BLaER1 treated with 17β-estradiol and CSF1 and Interleukin-3, amounts not matched to agents 10 nM and 100 nM (cell line): ENCODE measurements around the gene TAS2R3.
"Not testable (repeated sequence)": the region's sequence is repeated elsewhere in the genome, so short reads cannot be mapped to it uniquely, and the experiment has no call there.

Experiments used
- H3K27ac ChIP-seq, 11 experiments: shearing (Covaris generic); formaldehyde crosslinking; 2 replicates each; pipeline ENCODE4 v1.8.1; 2022
- H3K27me3 ChIP-seq, 11 experiments: shearing (Covaris generic); formaldehyde crosslinking; 2 replicates each; pipeline ENCODE4 v1.8.1; 2022
- H3K36me3 ChIP-seq, 11 experiments: shearing (Covaris generic); formaldehyde crosslinking; 2 replicates each; pipeline ENCODE4 v1.8.1; 2022
- H3K4me1 ChIP-seq, 10 experiments: shearing (Covaris generic); formaldehyde crosslinking; 2 replicates each; pipeline ENCODE4 v1.8.1; 2022
- H3K4me2 ChIP-seq, 11 experiments: shearing (Covaris generic); formaldehyde crosslinking; 2 replicates each; pipeline ENCODE4 v1.8.1; 2022
- H3K4me3 ChIP-seq, 10 experiments: shearing (Covaris generic); formaldehyde crosslinking; 2 replicates each; pipeline ENCODE4 v1.8.1; 2022
- H3K9ac ChIP-seq, 11 experiments: shearing (Covaris generic); formaldehyde crosslinking; 2 replicates each; pipeline ENCODE4 v1.8.1; 2022
- H3K9me3 ChIP-seq, 11 experiments: shearing (Covaris generic); formaldehyde crosslinking; replicated peaks in 1 of 11; 2 replicates each; pipeline ENCODE4 v1.8.1; 2022
- H4K20me1 ChIP-seq, 11 experiments: shearing (Covaris generic); formaldehyde crosslinking; 2 replicates each; pipeline ENCODE4 v1.8.1; 2022
- Cebpa-rat ChIP-seq, 11 experiments: shearing (Covaris generic); IDR thresholded peaks; 2 replicates each; pipeline ENCODE4 v1.8.1; 2022

TAS2R3 gene

GRCh38 chr7:141752634-141753033 lies 11.3 kb upstream of the TAS2R3 start:
- Histone ChIP-seq H3K4me1 (no peaks in the 10 kb centered on the region), H3K9ac (no peak overlapping the region), H4K20me1 (peaks cover 0 to 3% (median 0%) of the 10 kb centered on the region in 11 experiments; a peak in 3 of 22 replicates), H3K4me3 (no peak overlapping the region; a peak in 2 of 20 replicates), H3K36me3 (peaks cover 91 to 100% (median 99%) of the 10 kb centered on the region in 11 experiments), H3K27ac (no peak overlapping the region), H3K9me3 (peaks cover 41 to 53% (median 47%) of the 10 kb centered on the region in 11 experiments), H3K4me2 (no peak overlapping the region), H3K27me3 (no peaks in the 10 kb centered on the region)
- TF ChIP-seq Cebpa-rat (IDR thresholded peaks at IDR 0.05) = no peak

GRCh38 chr7:141754939-141755338 lies 9.0 kb upstream of the TAS2R3 start:
- H3K9me3 ChIP-seq = peaks cover 30 to 36% (median 34%) of the 10 kb centered on the region in 11 experiments
- H3K4me3 ChIP-seq = no peak overlapping the region
- H3K4me1 ChIP-seq = no peaks in the 10 kb centered on the region
- no peak overlapping the region for H3K9ac ChIP-seq
- H3K4me2 ChIP-seq = no peak overlapping the region
- H3K36me3 ChIP-seq = peaks cover 90 to 100% (median 97%) of the 10 kb centered on the region in 11 experiments
- H3K27ac ChIP-seq = no peak overlapping the region
- TF ChIP-seq Cebpa-rat (IDR thresholded peaks at IDR 0.05) = no peak
- H3K27me3 ChIP-seq = no peaks in the 10 kb centered on the region
- peaks cover 0 to 3% (median 0%) of the 10 kb centered on the region in 11 experiments; a peak in 3 of 22 replicates for H4K20me1 ChIP-seq

DNA sequence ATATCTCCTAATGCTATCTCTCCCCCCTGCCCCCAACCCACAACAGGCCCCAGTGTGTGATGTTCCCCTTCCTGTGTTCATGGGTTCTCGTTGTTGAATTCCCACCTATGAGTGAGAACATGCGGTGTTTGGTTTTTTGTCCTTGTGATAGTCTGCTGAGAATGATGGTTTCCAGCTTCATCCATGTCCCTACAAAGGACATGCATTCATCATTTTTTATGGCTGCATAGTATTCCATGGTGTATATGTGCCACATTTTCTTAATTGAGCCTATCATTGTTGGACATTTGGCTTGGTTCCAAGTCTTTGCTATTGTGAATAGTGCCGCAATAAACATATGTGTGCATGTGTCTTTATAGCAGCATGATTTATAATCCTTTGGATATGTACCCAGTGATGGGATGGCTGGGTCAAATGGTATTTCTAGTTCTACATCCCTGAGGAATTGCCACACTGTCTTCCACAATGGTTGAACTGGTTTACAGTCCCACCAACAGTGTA lies 6.2 kb downstream of the TAS2R3 start:
- not testable (repeated sequence) for H3K4me3 ChIP-seq, H3K4me1 ChIP-seq, H3K27ac ChIP-seq, H3K27me3 ChIP-seq, H3K4me2 ChIP-seq, H4K20me1 ChIP-seq, H3K9ac ChIP-seq
- H3K9me3 ChIP-seq = peaks cover 0 to 12% (median 5%) of the 10 kb centered on the region in 11 experiments; a peak in 11 of 22 replicates
- peaks cover 0 to 20% (median 11%) of the 10 kb centered on the region in 11 experiments; a peak in 17 of 22 replicates for H3K36me3 ChIP-seq

DNA sequence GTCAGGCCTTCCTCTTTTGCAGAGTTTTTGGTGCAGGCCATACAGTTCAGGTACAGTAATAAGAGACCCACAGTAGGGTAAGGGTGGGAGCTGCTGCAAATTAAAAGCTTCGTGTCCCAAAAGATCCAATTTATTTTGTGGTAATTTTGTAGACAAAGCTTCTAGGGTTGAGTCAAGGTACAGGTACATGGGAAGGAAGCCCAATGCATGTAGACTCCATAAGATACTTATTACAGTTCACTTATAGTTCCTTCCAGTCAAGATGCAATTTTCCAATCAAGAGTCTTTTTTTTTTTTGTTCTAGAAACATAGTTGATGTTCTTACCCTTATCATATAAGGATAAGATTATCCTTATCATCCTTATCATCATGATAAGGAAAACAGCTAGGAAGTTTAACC lies 12.5 kb downstream of the TAS2R3 start, which contains the start of gene TAS2R4:
TSS of gene TAS2R4 (plus strand) at position 301 of the 400 bp plus-strand sequence. CDS start 1,815 bp downstream, outside the sequence.
- peaks cover 0 to 17% (median 11%) of the 10 kb centered on the region in 11 experiments; a peak in 14 of 22 replicates for H3K9me3 ChIP-seq
- H4K20me1 ChIP-seq = no peaks in the 10 kb centered on the region; a peak in 1 of 22 replicates
- H3K4me1 ChIP-seq = no peaks in the 10 kb centered on the region
- no peak within 1 kb of the TSS for H3K27ac ChIP-seq
- H3K36me3 ChIP-seq = peaks cover 40 to 65% (median 50%) of the 10 kb centered on the region in 11 experiments
- no peak within 1 kb of the TSS for H3K9ac ChIP-seq
- no peak within 1 kb of the TSS for H3K4me3 ChIP-seq
- H3K27me3 ChIP-seq = no peaks in the 10 kb centered on the region
- H3K4me2 ChIP-seq = no peak within 1 kb of the TSS
- TF ChIP-seq Cebpa-rat (IDR thresholded peaks at IDR 0.05) = no peak

DNA sequence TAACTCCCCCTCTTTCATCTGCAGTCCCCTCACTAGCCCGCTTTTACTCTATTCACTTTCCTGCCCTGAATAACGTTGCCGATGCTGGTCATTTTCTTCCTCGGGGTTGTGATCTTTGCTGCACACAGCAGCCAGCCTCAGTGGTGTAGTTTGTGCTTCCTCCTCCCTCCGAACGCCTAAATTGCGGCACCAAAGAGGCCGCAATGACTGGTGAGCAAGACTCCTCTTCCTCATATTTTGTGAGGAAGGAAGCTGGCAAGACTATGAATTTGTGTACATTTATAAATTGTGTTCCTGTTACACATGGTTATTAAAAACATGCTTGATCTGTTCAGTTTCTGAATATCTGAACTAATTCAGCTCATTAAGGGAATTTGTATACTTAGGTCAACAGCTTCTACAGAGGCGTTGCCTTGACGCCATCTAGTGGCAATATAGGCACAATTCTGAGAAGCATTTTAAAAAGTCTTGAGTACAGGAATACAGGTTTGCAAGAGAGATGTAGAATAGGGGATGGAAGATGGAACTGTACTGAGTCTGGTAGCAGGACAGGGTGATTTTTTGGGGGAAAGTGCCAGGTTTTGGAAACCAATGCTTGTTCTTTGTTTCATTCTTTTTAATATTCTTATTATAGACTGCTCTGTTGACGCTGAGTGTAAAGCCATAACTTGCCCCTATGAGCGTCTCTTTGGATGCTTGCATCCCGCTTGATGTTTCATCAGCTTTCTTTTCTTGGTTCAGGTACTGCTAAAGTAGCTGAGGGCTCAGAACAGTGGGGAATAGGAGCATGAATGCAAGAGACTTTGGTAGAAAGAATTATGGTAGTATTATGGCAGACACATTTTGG lies 22.0 kb downstream of the TAS2R3 start:
- Histone ChIP-seq H4K20me1 (peaks cover 0 to 2% (median 0%) of the 10 kb centered on the region in 11 experiments; a peak in 1 of 22 replicates), H3K9me3 (peaks cover 0 to 6% (median 0%) of the 10 kb centered on the region in 11 experiments; a peak in 1 of 22 replicates), H3K4me2 (no peak overlapping the region), H3K9ac (no peak overlapping the region), H3K27ac (peak overlapping the region in 1 of 11 experiments; percentile 10; a peak in 2 of 22 replicates), H3K4me3 (no peak overlapping the region), H3K4me1 (peaks cover 14 to 22% (median 15%) of the 10 kb centered on the region in 10 experiments), H3K36me3 (peaks cover 10 to 32% (median 19%) of the 10 kb centered on the region in 11 experiments; a peak in 20 of 22 replicates), H3K27me3 (no peaks in the 10 kb centered on the region)
- no peak for TF ChIP-seq Cebpa-rat (IDR thresholded peaks at IDR 0.05)

GRCh38 chr7:141788296-141788695 lies 24.4 kb downstream of the TAS2R3 start:
- Histone ChIP-seq H3K36me3 (peaks cover 14 to 32% (median 22%) of the 10 kb centered on the region in 11 experiments; a peak in 20 of 22 replicates), H3K27ac (peak overlapping the region in 4 of 11 experiments; percentile 30 to 56 (median 42); a peak in 2 of 22 replicates), H3K4me1 (peaks cover 14 to 22% (median 16%) of the 10 kb centered on the region in 10 experiments), H3K9me3 (peaks cover 0 to 7% (median 0%) of the 10 kb centered on the region in 11 experiments; a peak in 1 of 22 replicates), H3K27me3 (no peaks in the 10 kb centered on the region), H3K4me3 (no peak overlapping the region), H4K20me1 (peaks cover 0 to 2% (median 0%) of the 10 kb centered on the region in 11 experiments; a peak in 1 of 22 replicates), H3K4me2 (peak overlapping the region in 10 of 11 experiments; percentile 19 to 67 (median 42); a peak in 19 of 22 replicates), H3K9ac (peak overlapping the region in 1 of 11 experiments; percentile 39; a peak in 1 of 22 replicates)
- TF ChIP-seq Cebpa-rat (IDR thresholded peaks at IDR 0.05) = no peak

DNA sequence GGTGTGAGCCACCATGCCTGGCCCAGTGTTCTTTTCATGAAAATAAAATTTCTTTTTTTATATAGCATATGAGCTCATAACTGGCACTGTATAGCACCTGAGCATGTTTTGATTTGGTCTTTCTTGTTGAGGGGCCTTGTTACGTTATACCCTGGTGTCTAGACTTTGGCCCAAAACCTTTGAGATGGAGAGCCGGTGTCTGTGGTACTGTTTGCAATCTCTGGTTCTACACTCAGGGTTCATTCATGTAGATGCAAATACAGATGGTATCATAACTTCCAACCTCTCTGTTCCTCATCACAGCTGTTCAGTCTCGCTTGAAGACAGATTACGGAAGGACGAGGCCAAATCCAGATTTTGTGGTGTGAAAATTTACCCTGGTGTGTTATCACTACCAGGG lies 26.0 kb downstream of the TAS2R3 start, which contains the start of gene TAS2R5:
TSS of gene TAS2R5 (plus strand) at position 301 of the 400 bp plus-strand sequence. CDS start 145 bp downstream, outside the sequence.
- no peak for TF ChIP-seq Cebpa-rat (IDR thresholded peaks at IDR 0.05)
- Histone ChIP-seq H3K9ac (no peak within 1 kb of the TSS), H3K4me3 (no peak within 1 kb of the TSS), H3K4me1 (peaks cover 14 to 22% (median 16%) of the 10 kb centered on the region in 10 experiments), H3K36me3 (peaks cover 14 to 33% (median 25%) of the 10 kb centered on the region in 11 experiments; a peak in 20 of 22 replicates), H3K27me3 (no peaks in the 10 kb centered on the region), H3K27ac (no peak within 1 kb of the TSS), H3K4me2 (no peak within 1 kb of the TSS), H4K20me1 (no peaks in the 10 kb centered on the region), H3K9me3 (peaks cover 0 to 7% (median 0%) of the 10 kb centered on the region in 11 experiments; a peak in 1 of 22 replicates)

- H4K20me1 ChIP-seq = no peaks in the 10 kb centered on the region
- H3K4me3 ChIP-seq = no peak overlapping the region
- H3K9me3 ChIP-seq = peaks cover 0 to 7% (median 0%) of the 10 kb centered on the region in 11 experiments; a peak in 1 of 22 replicates
- no peak overlapping the region for H3K9ac ChIP-seq
- TF ChIP-seq Cebpa-rat (IDR thresholded peaks at IDR 0.05) = 0 out of 22 replicates have a peak, but pooled peaks of 1 of the 11 experiments have one; percentile 21
- peaks cover 9 to 15% (median 10%) of the 10 kb centered on the region in 10 experiments for H3K4me1 ChIP-seq
- H3K27ac ChIP-seq = no peak overlapping the region
- no peak overlapping the region for H3K4me2 ChIP-seq
- peaks cover 14 to 34% (median 25%) of the 10 kb centered on the region in 11 experiments; a peak in 20 of 22 replicates for H3K36me3 ChIP-seq
- H3K27me3 ChIP-seq = no peaks in the 10 kb centered on the region
These were observed 28.6 kb downstream of the TAS2R3 start for GRCh38 chr7:141792526-141792925.
